IMR-90 (cell line): Measurements from ENCODE around the gene USH1G. TPM values are rescaled to one million over a fixed set of nuclear protein-coding genes. Genes with fewer than 3 reads are reported as not detected.

Experiments
- ATAC-seq: fragments of 200-7000 bp; cut with Tn5 transposase; 2 replicates; pipeline ENCODE4 v1.9.1; 2020; ENCODE audit warnings: low read depth, mild to moderate bottlenecking, moderate library complexity
- BruUV-seq: library from RNA; stranded (reverse); fragments of 400-500 nt; replicated peaks from 2 replicates; lab custom pipeline; 2021; lab: Mats Ljungman, UMichigan
- CTCF ChIA-PET: fragments of 300-600 bp; formaldehyde crosslinking; extraction: SDS; loops from one replicate; lab custom pipeline; 2021; ENCODE audit warnings: antibody characterized with exemption; lab: Yijun Ruan, JAX
- POLR2A ChIA-PET: fragments of 300-600 bp; sonication (Branson Sonifier 250); formaldehyde crosslinking; loops from one replicate; lab custom pipeline; 2022; ENCODE audit warnings: antibody characterized with exemption; ENCODE audit not compliant: unreplicated experiment; lab: Charles Lee
- DNase-seq: peaks from one replicate; pipeline ENCODE4 v3.0.0; 2013
- H2AFZ ChIP-seq: replicated peaks from 2 replicates; pipeline ENCODE3; 2013; ENCODE audit warnings: low read length, mild to moderate bottlenecking; ENCODE audit not compliant: poor library complexity
- H2AK5ac ChIP-seq: 2 replicates; pipeline ENCODE4 v1.6.1; 2013; ENCODE audit warnings: low read depth, low read length, inconsistent platforms
- H2AK9ac ChIP-seq: replicated peaks from 2 replicates; pipeline ENCODE3; 2013; ENCODE audit warnings: mild to moderate bottlenecking, low read depth, low read length, moderate library complexity; ENCODE audit not compliant: poor library complexity
- H2BK120ac ChIP-seq: 2 replicates; pipeline ENCODE4 v1.6.1; 2013; ENCODE audit warnings: low read depth, low read length, inconsistent platforms
- H2BK15ac ChIP-seq: 3 replicates; pipeline ENCODE4 v1.6.1; 2013; ENCODE audit warnings: low read depth, low read length, inconsistent platforms
- H2BK20ac ChIP-seq: 2 replicates; pipeline ENCODE4 v1.6.1; 2013; ENCODE audit warnings: low read depth, mild to moderate bottlenecking, inconsistent platforms, low read length, moderate library complexity
- H2BK5ac ChIP-seq: 2 replicates; pipeline ENCODE4 v1.6.1; 2013; ENCODE audit warnings: mild to moderate bottlenecking, low read depth, low read length, inconsistent platforms; ENCODE audit not compliant: poor library complexity, severe bottlenecking
- H3K14ac ChIP-seq: replicated peaks from 2 replicates; pipeline ENCODE4 v1.6.1; 2013; ENCODE audit warnings: low read depth, low read length, inconsistent platforms
- H3K18ac ChIP-seq: 2 replicates; pipeline ENCODE4 v1.6.1; 2013; ENCODE audit warnings: low read depth, low read length, control low read depth
- H3K23ac ChIP-seq: 2 replicates; pipeline ENCODE4 v1.6.1; 2013; ENCODE audit warnings: low read depth, low read length, inconsistent platforms
- H3K27ac ChIP-seq: 2 replicates; pipeline ENCODE4 v1.5.1; 2013; ENCODE audit warnings: mild to moderate bottlenecking, control low read depth, low read length; ENCODE audit not compliant: insufficient read depth
- H3K27me3 ChIP-seq: 2 replicates; pipeline ENCODE4 v1.6.1; 2013; ENCODE audit warnings: low read length; ENCODE audit not compliant: control insufficient read depth, insufficient read depth
- H3K36me3 ChIP-seq: 2 replicates; pipeline ENCODE4 v1.6.1; 2013; ENCODE audit warnings: low read length, mixed read lengths; ENCODE audit not compliant: control insufficient read depth, insufficient read depth
- H3K4ac ChIP-seq: 2 replicates; pipeline ENCODE4 v1.6.1; 2013; ENCODE audit warnings: low read depth, low read length, inconsistent platforms
- H3K4me1 ChIP-seq: 2 replicates; pipeline ENCODE4 v1.6.1; 2013; ENCODE audit warnings: low read length, mixed read lengths; ENCODE audit not compliant: control insufficient read depth, insufficient read depth
- H3K4me2 ChIP-seq: 2 replicates; pipeline ENCODE4 v1.6.1; 2013; ENCODE audit warnings: low read depth, mild to moderate bottlenecking, control low read depth, low read length, moderate library complexity
- H3K4me3 ChIP-seq: 2 replicates; pipeline ENCODE4 v1.5.1; 2013; ENCODE audit warnings: low read depth, mild to moderate bottlenecking, control low read depth, low read length, moderate library complexity; ENCODE audit not compliant: insufficient read depth
- H3K56ac ChIP-seq: 2 replicates; pipeline ENCODE4 v1.6.1; 2013; ENCODE audit warnings: low read length, inconsistent platforms; ENCODE audit not compliant: insufficient read depth; ENCODE audit errors: extremely low read depth
- H3K79me1 ChIP-seq, 2 experiments: 2 replicates each; pipeline ENCODE4 v1.6.1; 2013; ENCODE audit warnings: low read length in 2 of 2, inconsistent platforms in 1 of 2, low read depth in 1 of 2
- H3K9ac ChIP-seq: 2 replicates; pipeline ENCODE4 v1.6.1; 2013; ENCODE audit warnings: low read depth, low read length, control low read depth
- H3K9me1 ChIP-seq: 2 replicates; pipeline ENCODE4 v1.6.1; 2013; ENCODE audit warnings: low read length, inconsistent platforms; ENCODE audit not compliant: insufficient read depth
- H3K9me3 ChIP-seq: 2 replicates; pipeline ENCODE4 v1.6.1; 2013; ENCODE audit warnings: low read length; ENCODE audit not compliant: control insufficient read depth, insufficient read depth
- H4K20me1 ChIP-seq: 2 replicates; pipeline ENCODE4 v1.6.1; 2013; ENCODE audit warnings: low read length, inconsistent platforms; ENCODE audit not compliant: insufficient read depth
- H4K5ac ChIP-seq: 2 replicates; pipeline ENCODE4 v1.6.1; 2013; ENCODE audit warnings: mild to moderate bottlenecking, low read depth, low read length, control low read depth
- H4K8ac ChIP-seq, 2 experiments: 2 replicates each; pipeline ENCODE4 v1.6.1; 2013; ENCODE audit warnings: low read depth in 2 of 2, low read length in 2 of 2, control low read depth in 1 of 2, inconsistent platforms in 1 of 2
- H4K91ac ChIP-seq: 2 replicates; pipeline ENCODE4 v1.6.1; 2013; ENCODE audit warnings: low read depth, low read length, inconsistent platforms; ENCODE audit not compliant: insufficient read depth
- CHD1 ChIP-seq: IDR thresholded peaks from 2 replicates; pipeline ENCODE4 v1.6.1; 2012; ENCODE audit warnings: low read depth, low read length, improper control_type of control experiment
- CTCF ChIP-seq: conservative IDR thresholded peaks from 2 replicates; pipeline ENCODE4 v1.5.1; 2012; ENCODE audit warnings: mild to moderate bottlenecking, low read depth, low read length, improper control_type of control experiment
- MAFK ChIP-seq: IDR thresholded peaks from 2 replicates; pipeline ENCODE4 v1.6.1; 2012; ENCODE audit warnings: low read depth, low read length, improper control_type of control experiment
- MAZ ChIP-seq: IDR thresholded peaks from 2 replicates; pipeline ENCODE4 v1.6.1; 2012; ENCODE audit warnings: low read depth, mild to moderate bottlenecking, low read length, improper control_type of control experiment, moderate library complexity, borderline replicate concordance
- MXI1 ChIP-seq: IDR thresholded peaks from 2 replicates; pipeline ENCODE4 v1.6.1; 2012; ENCODE audit warnings: low read depth, mild to moderate bottlenecking, low read length, moderate library complexity, borderline replicate concordance
- NFE2L2 ChIP-seq: fragments of 150-350 bp; IDR thresholded peaks from 2 replicates; pipeline ENCODE4 v1.6.1; 2016; ENCODE audit warnings: low read depth, mild to moderate bottlenecking, low read length
- POLR2A ChIP-seq: IDR thresholded peaks from 2 replicates; pipeline ENCODE4 v1.6.1; 2012; ENCODE audit warnings: mild to moderate bottlenecking, low read depth, low read length
- WGBS, 2 experiments: methylation state at CpG; one replicate each; pipeline versions ENCODE4 v1.1.5 to v1.1.7; 2013; ENCODE audit warnings: missing lambda C conversion rate in 2 of 2; ENCODE audit not compliant: insufficient read length in 1 of 2; ENCODE audit errors: extremely low coverage in 2 of 2; 5-methylcytosine and 5-hydroxymethylcytosine counted together
- dilution Hi-C: fragments of 300-500 bp; cut with HindIII; formaldehyde crosslinking; loops from one replicate; pipeline ENCODE4 v1.14.3; 2018; ENCODE audit warnings: low sequenced_read_pairs; ENCODE audit not compliant: unreplicated experiment
- in situ Hi-C: fragments of 300-500 bp; cut with MboI; formaldehyde crosslinking; loops from 3 replicates; pipeline ENCODE4 v1.14.3; 2019; ENCODE audit warnings: low sequenced_read_pairs, inconsistent platforms, mixed read lengths
- intact Hi-C: fragments of 100-400 bp; cut with micrococcal nuclease; formaldehyde crosslinking; loops from 2 replicates; pipeline ENCODE4 v1.10.0; 2022
- polyA plus RNA-seq, 3 experiments: library from polyadenylated mRNA; depleted of rRNA; stranded (reverse); fragments of >200 nt; gene quantifications; 2 replicates each; pipeline ENCODE4 v1.2.3, GENCODE V29; 2012; ENCODE audit warnings: low replicate concordance in 1 of 3
- total RNA-seq: library from RNA; depleted of rRNA; stranded (reverse); fragments of >200 nt; gene quantifications from 2 replicates; pipeline ENCODE4 v1.2.3, GENCODE V29; 2012
- TF ChIP-seq, protein P1 (sequence below): fragments of 150-350 bp; IDR thresholded peaks from 2 replicates; pipeline ENCODE4 v1.6.1; 2017; ENCODE audit warnings: mild to moderate bottlenecking, antibody characterized with exemption, low read length, low read depth

The USH1G gene
- total and polyA plus RNA-seq, 2 of the 4 experiments (the other 2 are of a cell fraction), result not detected

DNA sequence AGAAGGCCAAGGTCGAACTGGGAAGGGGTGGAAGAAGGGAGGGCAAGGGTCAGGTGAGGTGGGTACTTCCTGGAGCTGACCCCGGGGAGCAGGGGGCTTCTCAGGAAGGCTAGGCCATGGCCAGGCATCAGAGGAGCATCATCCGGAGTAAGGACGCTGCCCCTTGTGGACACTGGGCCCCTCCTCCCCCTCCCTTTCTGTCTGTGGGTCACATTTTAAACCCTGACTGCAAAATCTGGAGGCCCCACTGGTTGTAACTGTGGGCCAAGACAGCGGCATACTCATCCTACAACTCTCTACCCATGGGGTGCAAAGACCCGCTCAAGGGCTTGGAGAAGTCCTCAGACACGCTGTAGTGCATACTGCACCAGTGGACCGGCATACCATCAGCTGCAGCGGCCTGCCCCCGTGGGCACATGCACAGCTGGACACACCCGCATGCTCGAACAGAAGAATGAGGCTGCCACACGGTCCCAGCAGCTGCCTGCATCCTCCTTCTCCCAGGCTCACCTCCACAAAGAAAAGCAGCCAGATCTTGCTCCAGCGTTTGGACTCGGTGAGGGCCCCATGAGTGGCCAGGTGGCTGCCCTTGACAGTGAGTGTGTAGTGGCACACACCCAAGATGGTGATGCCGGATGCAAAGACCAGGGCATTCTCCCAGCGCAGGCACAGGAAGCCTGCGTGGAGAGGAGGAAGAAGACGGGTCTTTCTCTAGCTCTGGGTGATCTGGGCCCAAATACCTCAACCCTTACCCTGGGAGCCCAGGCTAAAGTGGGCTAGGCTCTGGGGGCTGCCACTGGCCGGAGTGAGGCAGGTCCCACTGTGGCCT lies 30.8 kb downstream of the USH1G start (continued):
- TF ChIP-seq, protein P1, sequence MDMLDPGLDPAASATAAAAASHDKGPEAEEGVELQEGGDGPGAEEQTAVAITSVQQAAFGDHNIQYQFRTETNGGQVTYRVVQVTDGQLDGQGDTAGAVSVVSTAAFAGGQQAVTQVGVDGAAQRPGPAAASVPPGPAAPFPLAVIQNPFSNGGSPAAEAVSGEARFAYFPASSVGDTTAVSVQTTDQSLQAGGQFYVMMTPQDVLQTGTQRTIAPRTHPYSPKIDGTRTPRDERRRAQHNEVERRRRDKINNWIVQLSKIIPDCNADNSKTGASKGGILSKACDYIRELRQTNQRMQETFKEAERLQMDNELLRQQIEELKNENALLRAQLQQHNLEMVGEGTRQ, result no peak

GRCh38 chr17:74890554-74890953 lies 32.5 kb downstream of the USH1G start:
- intact Hi-C loops, result no loop called here
- dilution Hi-C loops, result no loop called here
- Histone ChIP-seq H4K20me1 (no peaks in the 10 kb centered on the region), H2AK5ac (no peak overlapping the region), H2BK15ac (no peak overlapping the region), H3K36me3 (no peaks in the 10 kb centered on the region), H3K9me3 (no peaks in the 10 kb centered on the region), H3K9ac (no peak overlapping the region), H4K5ac (no peak overlapping the region), H2AK9ac (peak overlapping the region; percentile 16), H4K91ac (no peak overlapping the region), H3K4me1 (peaks cover 2% of the 10 kb centered on the region; the same call in 1 of the 2 replicates), H3K79me1 (no peaks in the 10 kb centered on the region), H3K18ac (no peak overlapping the region), H3K27me3 (peaks cover 80% of the 10 kb centered on the region), H3K9me1 (no peaks in the 10 kb centered on the region), H2AFZ (no peak overlapping the region), H3K27ac (no peak overlapping the region), H4K8ac (no peak overlapping the region), H3K4ac (no peak overlapping the region), H3K14ac (no peak overlapping the region), H3K23ac (no peak overlapping the region), H2BK5ac (no peak overlapping the region), H3K56ac (no peak overlapping the region), H3K4me2 (no peak overlapping the region), H2BK20ac (no peak overlapping the region), H2BK120ac (no peak overlapping the region), H3K4me3 (no peak overlapping the region)
- TF ChIP-seq POLR2A, result no peak
- TF ChIP-seq MAFK, result no peak
- TF ChIP-seq, protein P1, result no peak
- no peak for TF ChIP-seq NFE2L2
- TF ChIP-seq MXI1, result no peak
- no peak for TF ChIP-seq CTCF
- no peak for TF ChIP-seq MAZ
- TF ChIP-seq CHD1, result no peak
- CTCF ChIA-PET, result no interaction called here
- ATAC-seq (no peak), DNase-seq (no peak)
- in situ Hi-C loops, result no loop called here
- POLR2A ChIA-PET, result no interaction called here
- 59% methylated on average over 2 of the region's 7 CpGs; no CpG with 5 or more reads in 1 of the 2 experiments for WGBS, 2 experiments
- BruUV-seq, result no TSS peak
